HG02852 (cell line): ENCODE results near the gene COL7A1.
"Not testable (repeated sequence)": the region's sequence is repeated elsewhere in the genome, so short reads cannot be mapped to it uniquely, and the experiment has no call there.

ENCODE experiments used
- ATAC-seq: cut with Tn5 transposase; IDR thresholded peaks from one replicate; pipeline ENCODE4 v1.9.1; 2021; ENCODE audit warnings: mild to moderate bottlenecking, moderate library complexity; ENCODE audit not compliant: unreplicated experiment

COL7A1 gene

DNA sequence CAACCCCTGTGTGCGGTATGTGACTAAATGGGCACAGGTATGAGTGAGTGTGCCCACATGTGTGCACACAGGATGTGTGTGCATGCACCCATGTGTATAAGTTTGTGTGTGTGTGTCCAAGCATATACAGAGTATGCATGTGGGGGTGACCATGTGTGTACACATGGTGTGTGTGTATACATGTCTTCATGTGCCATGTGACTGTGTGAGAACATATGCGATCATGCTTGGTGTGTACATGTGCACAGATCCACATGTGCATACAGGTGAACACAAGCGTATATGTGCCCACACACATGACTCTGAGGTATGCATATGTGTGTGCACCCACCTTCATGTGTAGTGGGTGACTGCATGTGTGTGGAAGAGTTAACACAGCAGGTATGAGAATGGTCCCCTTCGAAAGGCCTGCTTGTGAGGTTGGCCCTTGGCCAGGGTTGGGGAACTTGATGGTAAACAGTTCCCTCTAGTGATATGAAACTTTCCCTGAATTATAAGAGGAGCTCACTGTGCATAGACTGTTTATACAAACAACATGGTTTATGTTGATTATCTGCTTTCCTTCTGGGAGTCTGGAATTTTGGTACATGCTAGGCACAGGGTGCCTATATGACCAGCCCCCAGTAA, 48.8 kb downstream of the COL7A1 start:
- ATAC-seq, result no peak

DNA sequence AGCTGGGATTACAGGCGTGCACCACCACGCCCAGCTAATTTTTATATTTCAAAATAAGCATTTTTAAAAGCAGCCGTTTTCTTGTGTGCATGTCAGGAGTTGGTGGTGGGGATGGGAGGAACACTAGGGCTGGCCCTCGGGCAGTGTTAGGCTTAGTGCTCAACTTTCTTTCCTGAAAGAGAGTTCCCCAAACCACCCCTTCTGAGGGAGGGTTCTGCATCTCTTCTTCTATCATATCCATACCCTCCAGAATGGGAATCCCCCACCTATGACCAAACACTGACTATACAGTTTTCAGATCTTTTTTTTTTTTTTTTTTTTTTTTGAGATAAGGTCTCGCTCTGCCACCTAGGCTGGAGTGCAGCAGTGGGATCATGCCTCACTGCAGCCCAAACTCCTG, 51.0 kb downstream of the COL7A1 start:
- ATAC-seq, result no peak

DNA sequence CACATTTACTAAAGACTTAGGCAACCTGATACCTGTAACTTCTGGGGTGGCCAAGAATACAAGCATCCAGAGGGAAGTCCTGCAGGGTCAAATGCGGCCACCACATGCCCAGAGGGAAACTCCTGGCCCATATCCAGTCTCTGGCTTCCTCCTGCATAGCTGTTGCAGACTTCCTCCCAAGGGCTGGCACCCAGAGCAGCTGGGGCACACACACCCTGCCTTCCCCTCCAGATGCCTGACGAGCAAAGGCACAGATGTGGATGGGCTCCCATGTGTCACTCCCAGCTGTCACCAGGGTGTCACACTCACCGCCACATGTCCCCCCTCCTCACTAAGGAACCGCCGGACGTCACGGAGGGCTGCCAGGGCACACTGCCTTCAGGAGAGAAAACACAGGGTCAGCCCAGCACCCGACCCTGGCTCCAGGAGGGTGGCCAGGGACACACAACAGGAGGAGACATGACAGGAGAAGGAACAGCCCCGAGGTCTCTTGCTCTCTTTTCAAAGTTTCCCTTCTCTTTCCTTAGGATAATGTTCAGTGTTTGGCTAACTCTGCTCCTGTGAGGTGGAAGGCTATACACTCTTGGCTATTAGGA, 51.8 kb downstream of the COL7A1 start:
- no peak for ATAC-seq

DNA sequence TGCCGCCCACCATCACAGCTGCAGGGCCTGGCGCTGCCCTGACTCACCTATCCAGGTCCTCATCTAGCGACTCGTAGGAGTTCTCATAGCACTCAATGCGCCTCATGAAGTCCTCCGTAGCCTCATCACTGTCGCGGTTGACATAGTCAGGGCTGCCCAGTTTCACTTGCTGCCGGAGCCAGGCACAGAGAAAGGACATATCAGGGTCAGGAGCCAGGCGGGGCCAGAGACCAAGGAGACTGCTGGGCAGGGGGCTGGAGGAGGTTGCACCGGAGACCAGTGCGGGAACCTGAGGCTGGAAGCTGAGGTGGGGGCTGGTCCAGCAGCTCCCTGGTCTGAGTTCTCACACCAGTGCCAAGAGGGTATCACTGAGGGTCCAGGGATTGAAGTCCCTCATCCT, 56.7 kb downstream of the COL7A1 start:
- ATAC-seq, result no peak

- no peak for ATAC-seq
These were observed 58.3 kb downstream of the COL7A1 start for GRCh38 chr3:48536785-48537184.

DNA sequence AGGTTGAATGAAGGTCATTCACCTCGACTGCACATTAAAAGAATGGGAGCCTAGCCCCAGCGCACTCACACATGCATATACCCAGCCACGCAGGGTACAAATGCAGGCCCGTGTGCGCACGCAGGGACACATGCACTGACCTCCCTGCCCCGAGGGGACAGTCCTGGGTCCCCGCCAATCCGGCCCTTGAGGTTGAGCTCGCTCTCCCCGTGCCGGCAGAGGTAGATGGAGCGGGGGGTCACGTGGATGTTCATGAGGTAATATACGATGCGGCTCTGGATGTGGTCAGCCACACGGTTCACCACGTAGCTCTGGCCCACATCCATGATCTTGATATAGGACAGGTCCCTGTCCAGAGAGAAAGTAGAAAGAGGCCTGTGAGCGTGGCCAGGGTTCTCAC, 59.0 kb downstream of the COL7A1 start:
- ATAC-seq, result no peak

GRCh38 chr3:48535578-48535977, 59.6 kb downstream of the COL7A1 start:
- ATAC-seq, result no peak

GRCh38 chr3:48532977-48533337, 62.2 kb downstream of the COL7A1 start:
- no peak for ATAC-seq

GRCh38 chr3:48532271-48532976, 62.7 kb downstream of the COL7A1 start:
- no peak for ATAC-seq

DNA sequence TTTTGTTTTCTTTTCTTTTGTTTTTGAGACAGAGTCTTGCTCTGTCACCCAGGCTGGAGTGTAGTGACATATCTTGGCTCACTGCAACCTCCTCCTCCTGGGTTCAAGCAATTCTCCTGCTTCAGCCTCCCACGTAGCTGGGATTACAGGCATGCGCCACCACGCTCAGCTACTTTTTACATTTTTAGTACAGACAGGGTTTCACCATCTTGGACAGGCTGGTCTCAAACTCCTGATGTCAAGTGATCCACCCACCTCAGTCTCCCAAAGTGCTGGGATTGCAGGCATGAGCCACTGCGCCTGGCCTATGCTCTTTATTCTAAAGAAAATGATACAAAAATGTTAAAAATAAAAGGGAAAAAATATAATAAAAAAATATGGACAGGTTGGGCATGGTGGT, 64.4 kb downstream of the COL7A1 start:
- not testable (repeated sequence) for ATAC-seq

DNA sequence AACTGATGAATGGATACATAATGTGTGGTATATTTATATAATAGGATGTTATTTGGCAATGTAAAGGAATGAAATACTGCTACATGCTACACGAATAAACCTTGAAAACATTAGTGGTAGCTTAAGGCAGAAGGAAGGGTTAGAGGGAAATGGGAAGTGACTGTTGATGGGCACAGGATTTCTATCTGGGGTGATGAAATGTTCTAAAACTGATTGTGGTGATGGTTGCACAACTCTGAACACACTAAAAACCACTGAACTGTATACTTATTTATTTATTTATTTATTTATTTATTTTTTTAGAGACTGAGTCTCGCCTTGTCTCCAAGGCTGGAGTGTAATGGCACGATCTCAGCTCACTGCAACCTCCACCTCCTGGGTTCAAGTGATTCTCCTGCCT, 66.4 kb downstream of the COL7A1 start:
- ATAC-seq, result no peak

- no peak for ATAC-seq
These were observed 67.1 kb downstream of the COL7A1 start for GRCh38 chr3:48528048-48528447.

- ATAC-seq, result no peak
These were observed 70.2 kb downstream of the COL7A1 start for GRCh38 chr3:48524970-48525369.

DNA sequence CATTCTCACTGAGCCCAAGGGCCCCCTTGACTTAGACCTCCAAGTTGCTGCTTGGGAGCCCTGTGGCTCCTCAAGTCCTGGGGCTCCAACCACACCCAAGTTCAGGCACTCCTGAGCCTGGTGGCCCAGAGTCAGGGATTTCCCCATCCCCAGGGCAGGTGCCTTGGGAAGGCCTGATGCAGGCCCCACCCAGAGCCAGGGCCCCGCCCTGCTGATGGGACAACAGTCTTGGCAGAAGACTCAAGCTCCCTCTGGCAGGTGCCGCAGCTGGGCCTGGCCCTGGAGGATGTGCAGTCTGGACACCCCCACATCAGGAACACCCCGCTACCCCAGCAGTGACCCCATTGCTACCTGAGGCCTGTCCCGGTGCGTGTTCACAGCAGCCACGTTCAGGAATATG, 73.5 kb downstream of the COL7A1 start:
- ATAC-seq, result no peak

- no peak for ATAC-seq
These were observed 75.9 kb downstream of the COL7A1 start for GRCh38 chr3:48519277-48519643.

- no peak for ATAC-seq
These were observed 76.4 kb downstream of the COL7A1 start for GRCh38 chr3:48518638-48519276.

GRCh38 chr3:48518069-48518468, 77.1 kb downstream of the COL7A1 start:
- ATAC-seq, result no peak

GRCh38 chr3:48516571-48516970, 78.6 kb downstream of the COL7A1 start:
- ATAC-seq, result no peak

DNA sequence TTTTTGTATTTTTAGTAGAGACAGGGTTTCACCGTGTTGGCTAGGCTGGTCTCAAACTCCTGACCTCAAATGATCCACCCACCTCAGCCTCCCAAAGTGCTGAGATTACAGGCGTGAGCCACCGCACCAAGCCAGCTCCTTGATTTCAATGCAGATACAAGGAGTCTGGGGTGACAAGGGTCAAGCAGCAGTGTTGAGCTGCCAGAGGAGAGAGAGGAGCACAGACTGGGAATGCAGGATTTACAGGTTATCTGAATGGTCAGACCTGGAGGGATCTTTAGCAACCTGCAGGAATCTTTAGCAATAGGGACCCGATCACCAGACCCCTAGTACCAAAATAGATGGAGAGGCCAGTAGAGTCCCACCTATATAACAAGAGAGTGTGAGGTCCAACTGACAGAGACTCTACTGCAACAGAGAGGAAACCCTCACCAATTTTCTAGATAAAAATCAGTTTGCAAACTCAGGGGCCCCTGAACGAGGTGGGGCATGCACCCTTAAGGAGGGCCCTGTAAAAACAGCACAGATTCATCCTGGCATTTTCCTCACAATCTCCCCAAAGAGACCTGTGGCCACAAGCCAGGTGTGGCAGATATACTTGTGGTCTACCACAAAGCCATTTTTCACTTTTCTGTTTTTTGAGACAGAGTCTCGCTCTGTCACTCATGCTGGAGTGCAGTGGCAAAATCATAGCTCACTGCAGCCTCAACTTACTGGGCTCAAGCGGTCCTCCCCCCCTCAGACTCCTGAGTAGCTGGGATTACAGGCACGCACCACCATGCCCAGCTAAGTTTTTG, 80.5 kb downstream of the COL7A1 start:
- ATAC-seq, result no peak
